Measurements from ENCODE around the gene CIB4. TPM values are rescaled to one million over a fixed set of nuclear protein-coding genes. Genes with fewer than 3 reads are reported as not detected.

The CIB4 gene
- total RNA-seq, 4 donors from 2014 or later = not detected

GRCh38 chr2:26654061-26654340, 12.8 kb upstream of the CIB4 start:
- no peaks in the 10 kb centered on the region for H3K36me3 ChIP-seq
- no peaks in the 10 kb centered on the region for H3K27me3 ChIP-seq
- WGBS = 97% methylated on average over 3 of the region's 3 CpGs
- H3K4me1 ChIP-seq = peaks cover 0 to 31% (median 27%) of the 10 kb centered on the region in 4 donors
- H3K4me3 ChIP-seq = no peak overlapping the region
- no peaks in the 10 kb centered on the region for H3K9me3 ChIP-seq
- no peak overlapping the region for H3K27ac ChIP-seq (replicated peaks in 1 of 4)
- no peak for TF ChIP-seq EP300 (IDR thresholded peaks at IDR 0.05)
- TF ChIP-seq, protein P1, sequence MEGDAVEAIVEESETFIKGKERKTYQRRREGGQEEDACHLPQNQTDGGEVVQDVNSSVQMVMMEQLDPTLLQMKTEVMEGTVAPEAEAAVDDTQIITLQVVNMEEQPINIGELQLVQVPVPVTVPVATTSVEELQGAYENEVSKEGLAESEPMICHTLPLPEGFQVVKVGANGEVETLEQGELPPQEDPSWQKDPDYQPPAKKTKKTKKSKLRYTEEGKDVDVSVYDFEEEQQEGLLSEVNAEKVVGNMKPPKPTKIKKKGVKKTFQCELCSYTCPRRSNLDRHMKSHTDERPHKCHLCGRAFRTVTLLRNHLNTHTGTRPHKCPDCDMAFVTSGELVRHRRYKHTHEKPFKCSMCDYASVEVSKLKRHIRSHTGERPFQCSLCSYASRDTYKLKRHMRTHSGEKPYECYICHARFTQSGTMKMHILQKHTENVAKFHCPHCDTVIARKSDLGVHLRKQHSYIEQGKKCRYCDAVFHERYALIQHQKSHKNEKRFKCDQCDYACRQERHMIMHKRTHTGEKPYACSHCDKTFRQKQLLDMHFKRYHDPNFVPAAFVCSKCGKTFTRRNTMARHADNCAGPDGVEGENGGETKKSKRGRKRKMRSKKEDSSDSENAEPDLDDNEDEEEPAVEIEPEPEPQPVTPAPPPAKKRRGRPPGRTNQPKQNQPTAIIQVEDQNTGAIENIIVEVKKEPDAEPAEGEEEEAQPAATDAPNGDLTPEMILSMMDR (IDR thresholded peaks at IDR 0.05) = no peak
- TF ChIP-seq POLR2AphosphoS5 (IDR thresholded peaks at IDR 0.05) = no peak
- TF ChIP-seq POLR2A (IDR thresholded peaks at IDR 0.05; ENCODE audit: low read depth) = no peak
- no peak for DNase-seq (ENCODE audit: extremely low spot score)
- intact Hi-C loops (cut with DNase I) = no loop called here

DNA sequence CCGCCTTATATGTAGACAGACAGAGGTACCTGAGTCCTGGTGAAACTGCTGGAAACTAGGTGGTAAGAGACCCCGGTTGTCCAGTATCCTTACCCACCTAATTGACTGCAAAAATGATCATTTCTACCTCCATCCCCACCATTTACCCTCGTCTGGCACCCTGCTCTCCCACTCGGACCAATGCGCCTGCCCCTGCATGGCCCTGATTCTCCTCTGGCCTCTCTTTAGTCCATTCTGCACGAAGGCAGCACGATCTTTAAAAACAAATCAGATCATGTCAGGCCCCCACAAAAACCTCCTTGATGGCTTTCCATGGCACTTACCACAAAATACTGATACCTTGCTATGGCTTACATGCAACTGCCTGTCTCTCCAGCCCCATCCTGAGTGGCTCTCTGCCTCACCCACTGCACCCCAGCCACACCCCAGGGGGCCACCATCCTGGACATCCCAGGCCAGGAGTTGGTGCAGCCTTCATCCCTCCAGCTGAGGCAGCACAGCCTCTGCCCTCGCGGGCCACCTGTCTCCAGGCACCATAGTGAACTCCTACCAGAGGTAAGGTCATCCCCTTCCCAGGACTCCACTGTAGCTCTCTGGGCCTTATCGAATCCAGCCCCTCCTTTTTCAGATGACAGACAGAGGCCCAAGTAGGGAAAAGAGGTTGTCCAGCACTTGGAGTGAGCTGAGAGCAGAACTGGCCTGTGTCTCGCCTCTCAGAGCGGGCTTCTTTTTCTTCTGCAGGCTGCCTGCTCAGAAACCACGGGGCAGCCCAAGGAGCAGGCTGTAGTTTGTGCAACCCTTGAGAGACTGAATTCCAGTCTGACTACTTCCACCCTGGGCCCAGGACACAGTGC, 12.3 kb upstream of the CIB4 start:
- WGBS = 83% methylated on average over 13 of the region's 13 CpGs
- H3K36me3 ChIP-seq = no peaks in the 10 kb centered on the region
- no peak overlapping the region for H3K4me3 ChIP-seq
- H3K4me1 ChIP-seq = peaks cover 0 to 34% (median 28%) of the 10 kb centered on the region in 4 donors
- peak overlapping the region in 3 of 4 donors; percentile 35 to 58 (median 37) for H3K27ac ChIP-seq (replicated peaks in 1 of 4)
- no peaks in the 10 kb centered on the region for H3K9me3 ChIP-seq
- H3K27me3 ChIP-seq = no peaks in the 10 kb centered on the region
- TF ChIP-seq EP300 (IDR thresholded peaks at IDR 0.05) = no peak
- TF ChIP-seq, protein P1 (IDR thresholded peaks at IDR 0.05) = no peak
- intact Hi-C loops (cut with DNase I) = no loop called here
- no peak for DNase-seq (ENCODE audit: extremely low spot score)

GRCh38 chr2:26652361-26653041, 11.3 kb upstream of the CIB4 start:
- Histone ChIP-seq H3K36me3 (no peaks in the 10 kb centered on the region), H3K4me1 (peaks cover 0 to 34% (median 28%) of the 10 kb centered on the region in 4 donors), H3K4me3 (no peak overlapping the region), H3K9me3 (no peaks in the 10 kb centered on the region), H3K27ac (replicated peaks in 1 of 4) (peak overlapping the region; percentile 35 to 71 (median 48)), H3K27me3 (no peaks in the 10 kb centered on the region)
- TF ChIP-seq POLR2A (IDR thresholded peaks at IDR 0.05; ENCODE audit: low read depth) (no peak), EP300 (IDR thresholded peaks at IDR 0.05) (no peak)
- 42% methylated on average over 8 of the region's 12 CpGs for WGBS
- DNase-seq (ENCODE audit: extremely low spot score) = no peak
- intact Hi-C loops (cut with DNase I) = no loop called here

DNA sequence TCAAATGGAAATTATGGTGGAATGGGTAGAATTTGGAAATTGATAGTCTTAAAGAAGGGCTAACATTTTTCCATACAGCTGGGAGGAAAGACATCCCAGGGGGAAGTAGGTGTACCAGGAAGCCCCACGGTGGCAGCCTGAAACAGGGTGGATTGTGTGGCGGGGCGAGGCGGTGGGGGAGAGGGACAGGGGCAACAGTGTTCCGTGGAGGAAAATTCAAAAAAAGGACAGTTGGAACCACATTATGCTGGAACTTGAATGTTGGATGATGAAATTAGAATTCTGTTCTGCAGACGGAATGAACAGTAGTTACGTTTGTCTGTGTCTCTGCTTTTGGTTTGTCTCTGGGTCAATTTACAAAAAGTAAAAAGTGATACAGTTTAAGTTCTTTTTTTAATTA, 10.6 kb upstream of the CIB4 start:
- WGBS = 76% methylated on average over 7 of the region's 7 CpGs
- peaks cover 0 to 34% (median 28%) of the 10 kb centered on the region in 4 donors for H3K4me1 ChIP-seq
- no peak for DNase-seq (ENCODE audit: extremely low spot score)
- TF ChIP-seq, protein P1 (IDR thresholded peaks at IDR 0.05) = no peak
- TF ChIP-seq POLR2AphosphoS5 (IDR thresholded peaks at IDR 0.05) = no peak
- no peak for TF ChIP-seq POLR2A (IDR thresholded peaks at IDR 0.05; ENCODE audit: low read depth)
- TF ChIP-seq EP300 (IDR thresholded peaks at IDR 0.05) = no peak
- H3K9me3 ChIP-seq = no peaks in the 10 kb centered on the region
- H3K27me3 ChIP-seq = no peaks in the 10 kb centered on the region
- intact Hi-C loops (cut with DNase I) = no loop called here
- H3K4me3 ChIP-seq = no peak overlapping the region
- H3K36me3 ChIP-seq = no peaks in the 10 kb centered on the region
- H3K27ac ChIP-seq (replicated peaks in 1 of 4) = peak overlapping the region; percentile 44 to 71 (median 52)

GRCh38 chr2:26651470-26651771, 10.3 kb upstream of the CIB4 start:
- intact Hi-C loops (cut with DNase I) = no loop called here
- no peak for DNase-seq (ENCODE audit: extremely low spot score)
- peak overlapping the region; percentile 44 to 71 (median 52) for H3K27ac ChIP-seq (replicated peaks in 1 of 4)
- H3K4me3 ChIP-seq = no peak overlapping the region
- WGBS = 76% methylated on average over 7 of the region's 7 CpGs
- no peaks in the 10 kb centered on the region for H3K9me3 ChIP-seq
- peaks cover 0 to 34% (median 28%) of the 10 kb centered on the region in 4 donors for H3K4me1 ChIP-seq
- TF ChIP-seq POLR2AphosphoS5 (IDR thresholded peaks at IDR 0.05) = no peak
- no peak for TF ChIP-seq EP300 (IDR thresholded peaks at IDR 0.05)
- TF ChIP-seq POLR2A (IDR thresholded peaks at IDR 0.05; ENCODE audit: low read depth) = no peak
- TF ChIP-seq, protein P1 (IDR thresholded peaks at IDR 0.05) = no peak
- no peaks in the 10 kb centered on the region for H3K27me3 ChIP-seq
- no peaks in the 10 kb centered on the region for H3K36me3 ChIP-seq
